GM18517 (cell line): Measurements from ENCODE around the gene ZNF860.
"Not testable (repeated sequence)": the region's sequence is repeated elsewhere in the genome, so short reads cannot be mapped to it uniquely, and the experiment has no call there.

Experiments used
- ATAC-seq: cut with Tn5 transposase; IDR thresholded peaks from one replicate; pipeline ENCODE4 v1.9.1; 2021; ENCODE audit warnings: mild to moderate bottlenecking, moderate library complexity; ENCODE audit not compliant: unreplicated experiment

Gene ZNF860

GRCh38 chr3:31960793-31961431 is 20.6 kb upstream of the ZNF860 start:
- peak; percentile 66 for ATAC-seq

DNA sequence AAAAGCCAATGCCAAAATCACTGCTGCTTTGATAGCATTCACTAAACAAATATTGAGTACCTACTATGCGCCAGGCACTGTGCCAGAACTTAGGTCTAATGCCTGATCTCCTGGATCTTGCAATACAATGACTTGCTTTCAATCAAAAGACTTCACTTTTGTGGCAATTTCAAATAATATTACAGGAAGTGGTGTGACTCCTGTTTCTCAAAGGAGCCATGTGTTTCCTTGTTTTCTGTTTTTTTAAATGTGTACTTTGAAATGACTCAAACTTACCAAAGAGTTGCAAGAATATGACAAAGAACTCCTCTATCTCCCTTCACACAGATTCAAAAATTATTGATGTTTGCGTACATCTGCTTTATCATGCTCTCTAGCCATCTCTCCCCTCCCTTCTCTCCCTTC is 18.7 kb upstream of the ZNF860 start:
- no peak for ATAC-seq

GRCh38 chr3:31966978-31967591 is 14.5 kb upstream of the ZNF860 start:
- ATAC-seq, result no peak

- ATAC-seq, result no peak
These were observed 14.0 kb upstream of the ZNF860 start for GRCh38 chr3:31967592-31967991.

DNA sequence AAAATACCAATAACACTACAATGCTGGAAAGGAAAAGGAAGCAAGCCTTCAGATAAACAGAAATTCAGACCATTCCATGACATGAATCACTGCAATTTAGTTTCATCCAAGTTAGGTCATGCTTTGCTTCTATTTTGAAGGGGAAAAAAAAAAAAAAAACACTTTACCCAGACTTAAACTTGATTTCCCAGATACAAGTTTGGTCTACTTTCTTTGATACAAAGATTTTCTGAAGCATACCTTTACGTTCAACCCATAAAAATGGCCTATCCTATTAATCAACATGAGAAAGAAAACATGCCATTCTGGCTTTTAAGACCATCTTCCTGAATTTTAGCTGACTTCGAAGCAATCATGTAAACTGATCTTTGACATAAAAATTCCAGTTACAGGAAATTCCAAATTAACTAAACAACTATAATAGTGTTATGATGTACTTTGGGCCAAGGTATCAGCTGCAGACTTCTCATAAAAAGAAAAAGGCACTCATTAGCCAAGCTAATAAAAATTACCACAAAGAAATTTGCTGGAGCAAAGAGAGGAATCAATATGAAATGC is 13.1 kb upstream of the ZNF860 start:
- no peak for ATAC-seq

DNA sequence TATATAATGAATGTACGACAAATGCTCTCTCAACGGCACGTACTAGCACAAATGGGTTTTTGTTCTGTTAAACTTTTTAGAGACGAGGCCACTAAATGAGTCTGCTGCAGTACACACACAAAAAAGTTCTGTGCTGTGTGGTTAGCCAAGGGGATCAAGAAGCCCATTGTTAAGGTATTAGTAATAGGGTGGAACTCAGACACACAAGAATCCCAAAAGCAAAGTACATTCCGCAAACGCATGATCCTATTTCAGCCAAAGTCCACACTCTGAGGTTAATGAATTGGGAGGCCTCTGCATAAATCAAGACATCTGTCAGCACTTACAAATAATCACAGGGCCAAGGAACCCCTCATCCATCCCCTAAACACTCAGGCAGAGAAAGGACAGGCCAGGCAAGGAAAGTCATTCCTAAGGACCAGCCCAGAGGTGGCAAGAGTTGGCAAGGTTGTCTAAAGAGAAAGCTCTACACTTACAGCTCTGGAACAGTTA is 12.6 kb upstream of the ZNF860 start:
- no peak for ATAC-seq

GRCh38 chr3:31971607-31972006 is 9.9 kb upstream of the ZNF860 start:
- ATAC-seq, result no peak

DNA sequence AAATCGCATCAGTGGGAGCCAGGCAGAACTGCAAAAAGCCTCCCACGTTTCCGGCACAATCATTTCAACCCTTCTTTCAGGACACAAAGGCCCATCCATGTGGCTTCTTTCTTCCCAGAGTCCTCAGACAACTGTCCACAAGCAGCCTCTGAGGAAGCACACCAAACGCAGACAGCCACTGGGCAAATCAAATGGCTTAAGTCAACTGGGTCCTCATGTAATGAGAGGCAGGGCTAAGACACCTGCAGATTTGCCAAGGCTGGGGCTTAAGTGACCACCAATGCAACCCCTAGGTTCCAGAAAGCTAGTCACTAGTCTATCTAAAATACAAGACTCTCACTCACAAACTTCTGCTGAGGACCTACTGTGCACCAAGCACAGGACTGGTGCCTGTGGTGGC is 8.5 kb upstream of the ZNF860 start:
- ATAC-seq, result no peak

GRCh38 chr3:31973837-31974236 is 7.7 kb upstream of the ZNF860 start:
- ATAC-seq, result no peak

GRCh38 chr3:31974471-31974870 is 7.1 kb upstream of the ZNF860 start:
- no peak for ATAC-seq

DNA sequence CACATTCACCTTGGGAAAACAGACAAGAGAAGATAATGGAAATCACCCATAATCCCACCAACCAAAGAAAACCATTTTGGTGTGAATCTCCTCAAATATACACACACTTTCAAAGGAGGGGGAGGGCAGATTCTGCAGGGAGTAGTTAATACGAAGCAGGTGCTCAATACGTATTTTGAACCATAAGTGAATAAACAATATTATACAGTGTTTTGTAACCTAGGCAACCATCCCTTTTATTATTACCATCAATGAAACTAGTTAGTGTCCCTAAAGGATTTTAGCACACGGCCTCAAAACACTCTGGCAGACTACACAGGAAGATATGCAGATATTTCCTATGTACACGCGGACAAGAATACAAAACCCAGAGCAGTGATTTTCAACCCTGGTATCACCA is 6.6 kb upstream of the ZNF860 start:
- ATAC-seq, result no peak

DNA sequence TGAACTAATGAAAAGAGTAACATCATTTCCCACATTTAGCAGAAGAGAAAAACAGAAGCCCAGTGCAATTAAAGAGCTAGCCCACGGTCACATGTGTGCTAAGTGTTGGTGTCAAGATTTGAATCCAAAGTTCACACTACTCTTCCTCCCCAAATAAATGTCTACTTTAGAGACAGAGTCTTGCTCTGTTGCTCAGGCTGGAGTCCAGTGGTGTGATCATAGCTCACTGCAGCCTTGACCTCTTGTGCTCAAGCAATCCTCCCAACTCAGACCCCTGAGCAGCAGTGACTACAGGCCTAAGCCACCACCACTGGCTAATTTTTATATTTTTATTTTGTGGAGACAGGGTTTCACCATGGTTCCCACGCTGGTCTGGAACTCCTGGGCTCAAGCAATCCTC is 5.2 kb upstream of the ZNF860 start:
- ATAC-seq, result no peak

GRCh38 chr3:31977736-31978135 is 3.8 kb upstream of the ZNF860 start:
- ATAC-seq, result no peak

DNA sequence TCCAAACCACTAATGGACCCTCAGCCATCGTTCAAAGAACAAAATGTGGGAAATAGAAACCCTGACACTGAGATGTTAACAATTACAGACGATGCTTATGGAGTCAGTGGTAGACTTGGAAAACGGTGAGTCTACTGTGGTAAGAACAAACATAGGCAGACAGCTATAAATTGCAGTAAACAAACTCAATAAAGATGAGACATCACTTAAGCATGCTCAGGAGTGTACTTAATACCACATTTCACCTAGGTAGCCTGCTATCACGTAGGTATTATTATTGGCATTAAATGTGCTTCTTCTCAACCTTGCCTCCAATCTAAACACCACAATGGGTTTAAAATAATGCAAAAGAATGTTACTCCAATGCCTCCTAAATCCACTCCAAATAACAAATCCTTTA is 3.0 kb upstream of the ZNF860 start:
- ATAC-seq, result no peak

GRCh38 chr3:31979001-31979697 is 2.4 kb upstream of the ZNF860 start:
- ATAC-seq, result peak; percentile 75

DNA sequence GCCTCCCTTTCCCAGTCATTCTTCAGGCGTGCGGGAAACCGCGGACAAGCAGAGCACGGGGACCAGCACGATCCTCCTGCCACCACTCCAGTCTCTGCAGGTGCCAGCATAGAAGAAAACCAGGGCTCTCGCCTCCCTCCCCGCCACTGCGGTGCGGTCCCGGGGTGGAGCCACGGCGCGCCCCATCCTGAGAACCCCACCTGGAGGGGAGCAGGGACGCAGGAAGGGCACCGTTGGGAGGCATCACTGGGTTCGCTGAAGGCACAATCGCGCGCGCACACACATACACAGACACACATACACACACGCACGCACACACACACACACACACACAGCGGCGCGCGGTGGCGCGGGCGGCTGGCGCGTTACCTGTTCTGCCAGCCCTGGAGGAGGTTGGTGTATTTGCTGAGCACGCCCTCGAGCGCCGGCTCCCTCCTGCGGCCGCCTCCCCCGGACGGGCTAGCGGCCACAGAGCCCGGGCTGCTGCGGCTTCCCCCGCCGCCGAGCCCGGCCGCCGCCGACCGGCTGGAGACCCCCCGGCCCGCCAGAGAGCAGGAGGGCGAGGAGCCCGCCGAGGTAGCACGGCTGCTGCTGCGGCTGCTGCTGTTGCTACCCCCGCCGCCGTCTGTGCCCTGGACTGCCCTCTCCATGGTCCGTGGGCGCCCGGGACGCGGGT is 882 bp upstream of the ZNF860 start:
- ATAC-seq, result no peak

DNA sequence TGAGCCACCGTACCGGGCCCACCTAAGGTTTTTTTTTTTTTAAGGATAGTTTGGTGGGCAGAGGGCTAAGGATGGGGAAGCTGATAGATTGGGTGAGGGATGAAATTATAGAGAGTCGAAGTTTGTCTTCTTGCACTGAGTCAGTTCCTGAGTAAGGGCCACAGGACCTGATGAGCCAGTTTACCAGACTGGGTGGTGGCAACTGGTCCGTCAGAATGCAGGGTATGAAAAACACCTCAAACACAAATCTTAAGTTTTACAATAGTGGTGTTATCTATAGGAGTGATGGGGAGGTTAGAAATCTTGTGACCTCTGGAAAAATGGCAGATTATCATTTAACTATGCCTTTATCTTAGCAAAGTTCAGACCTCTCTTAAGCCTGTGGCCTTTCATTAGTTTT is 2.8 kb downstream of the ZNF860 start:
- no peak for ATAC-seq

GRCh38 chr3:31985831-31986230 is 4.3 kb downstream of the ZNF860 start:
- no peak for ATAC-seq

GRCh38 chr3:31988271-31988670 is 6.7 kb downstream of the ZNF860 start:
- ATAC-seq, result no peak

DNA sequence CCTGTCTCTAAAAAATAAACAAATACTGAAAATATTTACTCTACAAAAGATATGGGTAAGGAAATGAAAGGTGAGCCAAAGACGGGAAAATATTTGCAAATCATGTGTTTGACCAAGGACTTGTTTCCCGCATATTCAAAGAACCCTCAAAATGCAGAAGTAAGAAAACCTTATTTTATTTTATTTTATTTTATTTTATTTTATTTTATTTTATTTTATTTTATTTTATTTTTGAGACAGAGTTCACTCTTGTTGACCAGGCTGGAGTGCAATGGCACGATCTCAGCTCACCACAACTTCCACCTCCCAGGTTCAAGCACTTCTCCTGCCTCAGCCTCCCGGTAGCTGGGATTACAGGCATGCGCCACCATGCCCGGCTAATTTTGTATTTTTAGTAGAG is 11.4 kb downstream of the ZNF860 start:
- ATAC-seq, result not testable (repeated sequence)

DNA sequence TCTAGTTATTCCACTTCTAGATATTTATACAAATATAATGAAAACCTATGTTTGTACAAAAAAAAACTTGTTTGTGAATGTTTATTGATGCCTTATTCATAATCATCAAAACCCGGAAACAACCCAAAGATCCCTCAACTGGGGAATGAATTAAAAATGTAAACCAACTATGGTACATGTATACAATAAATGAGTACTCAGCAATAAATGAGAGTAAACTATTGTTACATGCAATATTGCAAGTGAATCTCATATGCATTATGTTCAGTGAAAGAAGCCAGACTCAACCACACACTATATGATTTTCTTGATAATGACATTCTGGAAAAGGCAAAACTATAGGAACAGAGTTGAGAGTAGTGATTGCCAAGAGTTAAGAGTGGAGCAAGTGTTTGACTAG is 12.3 kb downstream of the ZNF860 start:
- ATAC-seq, result no peak
